HG03432 (cell line): ENCODE results near the gene C10orf67.
"Not testable (repeated sequence)": the region's sequence is repeated elsewhere in the genome, so short reads cannot be mapped to it uniquely, and the experiment has no call there.

Experiments used
- ATAC-seq: cut with Tn5 transposase; IDR thresholded peaks from one replicate; pipeline ENCODE4 v1.9.1; 2021; ENCODE audit warnings: mild to moderate bottlenecking, moderate library complexity; ENCODE audit not compliant: unreplicated experiment

Gene C10orf67

GRCh38 chr10:23281044-23281433 lies 63.6 kb downstream of the C10orf67 start:
- ATAC-seq, result no peak

- no peak for ATAC-seq
Measured at GRCh38 chr10:23280419-23281043, 64.1 kb downstream of the C10orf67 start.

- ATAC-seq, result no peak
Measured at GRCh38 chr10:23275355-23275754, 69.2 kb downstream of the C10orf67 start.

GRCh38 chr10:23274179-23274578 lies 70.4 kb downstream of the C10orf67 start:
- ATAC-seq, result not testable (repeated sequence)

- ATAC-seq, result no peak
Measured at GRCh38 chr10:23270531-23270930, 74.1 kb downstream of the C10orf67 start.

- no peak for ATAC-seq
Measured at GRCh38 chr10:23263441-23264164, 81.0 kb downstream of the C10orf67 start.

GRCh38 chr10:23262928-23263327 lies 81.7 kb downstream of the C10orf67 start:
- no peak for ATAC-seq

GRCh38 chr10:23258516-23258915 lies 86.1 kb downstream of the C10orf67 start:
- ATAC-seq, result no peak

- no peak for ATAC-seq
Measured at GRCh38 chr10:23253780-23254179, 90.8 kb downstream of the C10orf67 start.

GRCh38 chr10:23252859-23253258 lies 91.7 kb downstream of the C10orf67 start:
- ATAC-seq, result not testable (repeated sequence)

- not testable (repeated sequence) for ATAC-seq
Measured at GRCh38 chr10:23241779-23242178, 102.8 kb downstream of the C10orf67 start.

- ATAC-seq, result no peak
Measured at GRCh38 chr10:23238015-23238414, 106.6 kb downstream of the C10orf67 start.

GRCh38 chr10:23230582-23230981 lies 114.0 kb downstream of the C10orf67 start:
- ATAC-seq, result no peak

GRCh38 chr10:23217471-23217870 lies 127.1 kb downstream of the C10orf67 start:
- no peak for ATAC-seq

GRCh38 chr10:23205972-23206642 lies 138.5 kb downstream of the C10orf67 start:
- no peak for ATAC-seq

GRCh38 chr10:23204773-23205172 lies 139.8 kb downstream of the C10orf67 start:
- ATAC-seq, result no peak

- no peak for ATAC-seq
Measured at GRCh38 chr10:23203369-23204325, 140.9 kb downstream of the C10orf67 start.

- no peak for ATAC-seq
Measured at GRCh38 chr10:23202779-23203178, 141.8 kb downstream of the C10orf67 start.

- ATAC-seq, result no peak
Measured at GRCh38 chr10:23201837-23202236, 142.8 kb downstream of the C10orf67 start.

- no peak for ATAC-seq
Measured at GRCh38 chr10:23200997-23201652, 143.5 kb downstream of the C10orf67 start.
